ENCODE measurements around the gene ADAMTS18. TPM values are rescaled to one million over a fixed set of nuclear protein-coding genes. Genes with fewer than 3 reads are reported as not detected.

ADAMTS18 gene
- total RNA-seq, 2 donors from 2014 or later = 0.14 TPM; not detected in 1

GRCh38 chr16:77304134-77304533, 130.7 kb downstream of the ADAMTS18 start:
- H3K27ac ChIP-seq = no peak overlapping the region
- ATAC-seq (ENCODE audit: insufficient number of reproducible peaks, low FRiP score, low read depth) (no peak), DNase-seq (ENCODE audit: low spot score) (no peak)
- no peaks in the 10 kb centered on the region for H3K9me3 ChIP-seq
- H3K4me3 ChIP-seq = no peak overlapping the region
- no peak for TF ChIP-seq CTCF (IDR thresholded peaks at IDR 0.05)
- H3K36me3 ChIP-seq = no peaks in the 10 kb centered on the region
- no peaks in the 10 kb centered on the region for H3K4me1 ChIP-seq (ENCODE audit: control insufficient read depth in 1 of 2, low read depth in 2 of 2)
- H3K27me3 ChIP-seq (replicated peaks; ENCODE audit: insufficient read depth) = no peaks in the 10 kb centered on the region

DNA sequence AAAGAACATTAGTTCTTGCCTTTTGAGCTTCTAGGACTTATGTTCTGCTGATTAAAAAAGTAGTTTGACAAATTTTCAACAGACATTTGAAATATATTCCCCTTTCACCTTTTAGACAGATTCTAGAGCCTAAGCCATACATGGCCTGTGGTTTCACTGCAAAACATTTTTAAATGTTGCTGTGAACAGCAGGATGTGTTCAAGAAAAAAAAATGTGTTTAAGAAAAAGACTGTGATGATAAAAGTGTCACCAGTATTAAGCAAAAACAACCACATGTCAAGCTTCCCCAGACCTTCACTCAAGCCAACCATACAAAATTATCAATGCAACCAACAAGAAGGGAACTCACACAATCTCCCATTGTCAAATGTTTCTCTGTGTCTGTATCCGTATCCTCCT, 132.2 kb downstream of the ADAMTS18 start:
- no peak overlapping the region for H3K27ac ChIP-seq
- H3K4me3 ChIP-seq = no peak overlapping the region
- no peaks in the 10 kb centered on the region for H3K27me3 ChIP-seq (replicated peaks; ENCODE audit: insufficient read depth)
- H3K4me1 ChIP-seq (ENCODE audit: control insufficient read depth in 1 of 2, low read depth in 2 of 2) = no peaks in the 10 kb centered on the region
- no peak for TF ChIP-seq CTCF (IDR thresholded peaks at IDR 0.05)
- H3K36me3 ChIP-seq = no peaks in the 10 kb centered on the region
- DNase-seq (ENCODE audit: low spot score) = no peak
- no peaks in the 10 kb centered on the region for H3K9me3 ChIP-seq
- ATAC-seq (ENCODE audit: insufficient number of reproducible peaks, low FRiP score, low read depth) = no peak

- Histone ChIP-seq H3K4me1 (ENCODE audit: control insufficient read depth in 1 of 2, low read depth in 2 of 2) (no peaks in the 10 kb centered on the region), H3K27ac (no peak overlapping the region), H3K27me3 (replicated peaks; ENCODE audit: insufficient read depth) (no peaks in the 10 kb centered on the region), H3K9me3 (no peaks in the 10 kb centered on the region), H3K36me3 (no peaks in the 10 kb centered on the region), H3K4me3 (no peak overlapping the region)
- ATAC-seq (ENCODE audit: insufficient number of reproducible peaks, low FRiP score, low read depth) = no peak
- TF ChIP-seq CTCF (IDR thresholded peaks at IDR 0.05) = no peak
- no peak for DNase-seq (ENCODE audit: low spot score)
Measured at GRCh38 chr16:77302249-77302648, 132.6 kb downstream of the ADAMTS18 start.

DNA sequence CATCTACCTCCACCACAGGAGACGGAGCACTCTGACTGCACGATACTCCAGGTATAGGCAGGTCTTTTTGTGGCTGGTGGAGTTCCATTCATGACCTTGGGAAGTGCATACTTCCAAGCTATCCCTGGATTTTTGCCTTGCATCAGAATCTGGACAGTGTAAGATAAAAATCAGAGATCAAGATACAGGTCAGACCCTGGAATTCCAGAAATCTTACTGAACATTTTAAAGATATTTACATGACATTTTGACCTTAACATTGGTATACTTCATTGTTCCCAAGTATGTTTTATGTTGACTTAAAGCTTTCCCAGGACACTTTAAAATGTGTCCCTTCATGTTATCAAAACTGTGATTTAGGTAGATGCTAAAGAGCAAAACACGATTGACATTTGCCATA, 134.6 kb downstream of the ADAMTS18 start:
- Histone ChIP-seq H3K4me3 (no peak overlapping the region), H3K36me3 (no peaks in the 10 kb centered on the region), H3K27me3 (replicated peaks; ENCODE audit: insufficient read depth) (no peaks in the 10 kb centered on the region), H3K27ac (no peak overlapping the region), H3K4me1 (ENCODE audit: control insufficient read depth in 1 of 2, low read depth in 2 of 2) (no peaks in the 10 kb centered on the region), H3K9me3 (no peaks in the 10 kb centered on the region)
- TF ChIP-seq CTCF (IDR thresholded peaks at IDR 0.05) = no peak
- DNase-seq (ENCODE audit: low spot score) (no peak), ATAC-seq (ENCODE audit: insufficient number of reproducible peaks, low FRiP score, low read depth) (no peak)

GRCh38 chr16:77299395-77299794, 135.4 kb downstream of the ADAMTS18 start:
- Histone ChIP-seq H3K4me3 (no peak overlapping the region), H3K4me1 (ENCODE audit: control insufficient read depth in 1 of 2, low read depth in 2 of 2) (no peaks in the 10 kb centered on the region), H3K36me3 (no peaks in the 10 kb centered on the region), H3K9me3 (no peaks in the 10 kb centered on the region), H3K27ac (no peak overlapping the region), H3K27me3 (replicated peaks; ENCODE audit: insufficient read depth) (no peaks in the 10 kb centered on the region)
- no peak for DNase-seq (ENCODE audit: low spot score)
- TF ChIP-seq CTCF (IDR thresholded peaks at IDR 0.05) = no peak
- no peak for ATAC-seq (ENCODE audit: insufficient number of reproducible peaks, low FRiP score, low read depth)
